Psoas muscle (tissue), 8 donors: ENCODE results near the gene INHA. TPM values are rescaled to one million over a fixed set of nuclear protein-coding genes. Genes with fewer than 3 reads are reported as not detected.

Source experiments
- ATAC-seq, 4 donors: fragments of 200-7000 bp; cut with Tn5 transposase; one replicate each; pipeline ENCODE4 v1.9.1; 2020; ENCODE audit warnings: moderate library complexity in 3 of 4, mild to moderate bottlenecking in 2 of 4
- DNase-seq, 2 donors: peaks; one replicate each; pipeline ENCODE4 v3.0.0-alpha.2; 2020
- H3K27ac ChIP-seq: fragments of 200-600 bp; one replicate; pipeline ENCODE4 v1.8.0; 2022
- H3K27me3 ChIP-seq, 3 donors: fragments of 200-600 bp in 1 of 3; one replicate each; pipeline versions ENCODE4 v1.6.1 to v1.8.0; 2013 to 2022; ENCODE audit warnings: low read length in 2 of 3, mild to moderate bottlenecking in 2 of 3, moderate library complexity in 1 of 3; ENCODE audit not compliant: insufficient read depth in 3 of 3
- H3K36me3 ChIP-seq, 2 donors: fragments of 200-600 bp in 1 of 2; one replicate each; pipeline versions ENCODE4 v1.6.1 to v1.8.0; 2013 to 2022; ENCODE audit warnings: low read depth in 1 of 2, mild to moderate bottlenecking in 1 of 2, moderate library complexity in 1 of 2; ENCODE audit not compliant: insufficient read depth in 1 of 2
- H3K4me1 ChIP-seq: fragments of 200-600 bp; one replicate; pipeline ENCODE4 v1.8.0; 2022
- H3K4me3 ChIP-seq: fragments of 200-600 bp; one replicate; pipeline ENCODE4 v1.8.0; 2022; ENCODE audit warnings: mild to moderate bottlenecking
- H3K9me3 ChIP-seq: fragments of 200-600 bp; one replicate; pipeline ENCODE4 v1.8.0; 2022
- WGBS, 3 donors: extraction: QIAGEN DNeasy Blood & Tissue Kit; methylation state at CpG; one replicate each; pipeline versions ENCODE4 v1.1.6 to v1.1.7; 2013; 5-methylcytosine and 5-hydroxymethylcytosine counted together
- intact Hi-C, 2 donors: fragments of 100-400 bp; cut with DNase I; formaldehyde crosslinking; loops; one replicate each; pipeline versions ENCODE4 v1.11.0 to v1.14.2; 2022
- polyA plus RNA-seq, 3 donors: library from polyadenylated mRNA; stranded (reverse); fragments of 200-250 nt; gene quantifications; one replicate each; pipeline ENCODE4 v1.2.3, GENCODE V29; 2013
- total RNA-seq, 4 donors: library from RNA; stranded (reverse); fragmentation: NEBNext Ultra II Directional in 2 of 4; extraction: Animal tissue kit (Norgen Biotek cat#: 25700) in 2 of 4; gene quantifications; one replicate each; pipeline versions ENCODE4 v1.2.1 to v1.2.4, GENCODE V29; 2021 to 2023
- TF ChIP-seq, protein P1 (sequence below): fragments of 200-600 bp; IDR thresholded peaks from one replicate; pipeline ENCODE4 v1.8.0; 2022; ENCODE audit warnings: antibody characterized with exemption
- donor health status: healthy with polysubstance abuse.
- donor health status: DM: no; HTN: no; CAD: no; lungs with moderate emphysema.
- donor health status: Bipolar disorder and iron deficiency.
- donor health status: healthy.
- donor health status: DM: yes; HTN: yes; CAD: no.
- donor health status: DM: no; HTN: no; CAD: no.
- donor health status: DM: no; HTN: no; CAD: no.
- donor health status: DM: yes; HTN: yes; CAD: no.

The INHA gene
- total and polyA plus RNA-seq, 7 donors = 0.10 to 1.2 (median 0.23) TPM; not detected in 2

DNA sequence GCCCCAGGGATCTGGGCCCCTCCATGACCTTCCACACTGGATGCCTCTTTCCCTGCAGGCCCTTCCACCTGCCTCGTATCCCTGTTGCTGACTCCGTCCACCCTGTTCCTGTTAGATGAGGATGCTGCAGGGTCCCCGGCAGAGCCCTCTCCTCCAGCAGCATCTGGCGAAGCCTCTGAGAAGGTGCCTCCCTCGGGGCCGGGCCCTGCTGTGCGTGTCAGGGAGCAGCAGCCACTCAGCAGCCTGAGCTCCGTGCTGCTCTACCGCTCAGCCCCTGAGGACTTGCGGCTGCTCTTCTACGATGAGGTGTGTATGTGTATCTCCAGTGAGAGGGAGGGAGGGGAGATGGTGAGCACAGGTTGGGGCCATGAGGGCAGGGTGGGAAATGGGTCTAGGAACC is 42.9 kb downstream of the INHA start:
- Histone ChIP-seq H3K9me3 (no peaks in the 10 kb centered on the region), H3K4me1 (no peaks in the 10 kb centered on the region), H3K4me3 (no peak overlapping the region), H3K36me3 (peaks cover 5 to 39% of the 10 kb centered on the region in 2 donors), H3K27me3 (no peaks in the 10 kb centered on the region), H3K27ac (no peak overlapping the region)
- WGBS, 3 donors = 92 to 94% (median 94%) methylated on average over 11 of the region's 11 CpGs
- intact Hi-C loops = no loop called here
- ATAC-seq = no peak
- DNase-seq = no peak
- TF ChIP-seq, protein P1, sequence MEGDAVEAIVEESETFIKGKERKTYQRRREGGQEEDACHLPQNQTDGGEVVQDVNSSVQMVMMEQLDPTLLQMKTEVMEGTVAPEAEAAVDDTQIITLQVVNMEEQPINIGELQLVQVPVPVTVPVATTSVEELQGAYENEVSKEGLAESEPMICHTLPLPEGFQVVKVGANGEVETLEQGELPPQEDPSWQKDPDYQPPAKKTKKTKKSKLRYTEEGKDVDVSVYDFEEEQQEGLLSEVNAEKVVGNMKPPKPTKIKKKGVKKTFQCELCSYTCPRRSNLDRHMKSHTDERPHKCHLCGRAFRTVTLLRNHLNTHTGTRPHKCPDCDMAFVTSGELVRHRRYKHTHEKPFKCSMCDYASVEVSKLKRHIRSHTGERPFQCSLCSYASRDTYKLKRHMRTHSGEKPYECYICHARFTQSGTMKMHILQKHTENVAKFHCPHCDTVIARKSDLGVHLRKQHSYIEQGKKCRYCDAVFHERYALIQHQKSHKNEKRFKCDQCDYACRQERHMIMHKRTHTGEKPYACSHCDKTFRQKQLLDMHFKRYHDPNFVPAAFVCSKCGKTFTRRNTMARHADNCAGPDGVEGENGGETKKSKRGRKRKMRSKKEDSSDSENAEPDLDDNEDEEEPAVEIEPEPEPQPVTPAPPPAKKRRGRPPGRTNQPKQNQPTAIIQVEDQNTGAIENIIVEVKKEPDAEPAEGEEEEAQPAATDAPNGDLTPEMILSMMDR = no peak

DNA sequence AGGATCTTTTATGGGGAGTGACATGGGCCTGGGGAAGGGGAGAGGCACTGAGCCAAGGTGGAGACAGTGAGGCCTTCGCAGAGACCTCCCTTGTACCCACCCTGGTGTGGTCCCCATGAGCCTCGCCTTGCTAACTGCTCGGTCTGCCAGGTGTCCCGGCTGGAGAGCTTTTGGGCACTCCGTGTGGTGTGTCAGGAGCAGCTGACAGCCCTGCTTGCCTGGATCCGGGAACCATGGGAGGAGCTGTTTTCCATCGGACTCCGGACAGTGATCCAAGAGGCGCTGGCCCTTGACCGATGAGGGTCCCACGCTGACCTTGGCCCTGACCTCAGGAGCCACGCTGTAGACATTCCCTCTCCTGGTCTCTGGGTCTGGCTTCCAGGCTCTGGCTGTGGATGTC is 43.8 kb downstream of the INHA start:
- Histone ChIP-seq H3K36me3 (peaks cover 5 to 37% of the 10 kb centered on the region in 2 donors), H3K27me3 (no peaks in the 10 kb centered on the region), H3K4me3 (no peak overlapping the region), H3K27ac (no peak overlapping the region), H3K4me1 (no peaks in the 10 kb centered on the region), H3K9me3 (no peaks in the 10 kb centered on the region)
- TF ChIP-seq, protein P1 = no peak
- ATAC-seq (no peak), DNase-seq (no peak)
- intact Hi-C loops = no loop called here
- WGBS, 3 donors = 64 to 87% (median 73%) methylated on average over 11 to 12 of the region's 12 CpGs

DNA sequence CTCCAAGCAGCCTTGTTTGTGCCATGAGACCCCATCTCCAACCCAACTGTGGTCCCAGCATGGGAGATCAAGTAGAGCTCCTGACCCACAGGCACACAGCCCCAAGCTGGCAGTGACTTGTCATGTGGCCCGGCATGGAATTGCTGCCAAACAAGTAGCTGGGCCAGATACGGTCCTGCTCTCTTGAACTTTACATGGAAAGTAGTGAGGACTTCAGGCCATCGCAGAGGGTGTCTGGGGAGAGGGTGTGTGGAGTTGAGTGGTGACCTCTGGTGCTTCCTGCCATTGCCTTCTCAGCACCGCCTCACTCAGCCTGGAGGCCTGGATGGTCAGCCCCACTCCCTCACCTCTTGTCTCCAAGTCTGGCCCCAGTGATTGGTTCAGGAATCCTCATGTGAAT is 44.4 kb downstream of the INHA start:
- no peaks in the 10 kb centered on the region for H3K9me3 ChIP-seq
- TF ChIP-seq, protein P1 = no peak
- no peaks in the 10 kb centered on the region for H3K27me3 ChIP-seq
- peaks cover 5 to 35% of the 10 kb centered on the region in 2 donors for H3K36me3 ChIP-seq
- no peaks in the 10 kb centered on the region for H3K4me1 ChIP-seq
- H3K4me3 ChIP-seq = no peak overlapping the region
- DNase-seq = no peak
- no peak overlapping the region for H3K27ac ChIP-seq
- 43 to 66% (median 49%) methylated on average over 4 of the region's 4 CpGs for WGBS, 3 donors
- peak in 2 of 4 donors; percentile 11 to 24 for ATAC-seq
- intact Hi-C loops = no loop called here

DNA sequence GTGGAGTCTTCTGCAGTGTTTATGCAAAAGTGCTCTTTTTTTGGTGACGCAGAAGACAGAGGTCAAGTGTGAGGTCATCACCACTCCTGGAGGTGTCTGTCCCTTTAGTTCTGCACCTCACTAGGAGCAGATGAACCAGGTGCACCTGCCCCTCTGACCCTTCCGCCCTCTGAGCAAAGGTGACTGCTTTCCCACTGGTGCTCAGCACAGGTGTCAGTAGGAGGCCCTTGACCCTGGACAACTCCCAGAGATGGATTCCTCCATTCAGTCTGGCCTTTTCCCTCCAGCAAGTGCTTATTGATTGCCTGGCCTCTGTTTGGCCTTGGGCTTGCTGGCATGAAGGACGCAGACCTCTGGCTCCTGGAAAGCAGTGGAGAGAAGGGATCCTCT is 46.6 kb downstream of the INHA start:
- intact Hi-C loops = no loop called here
- 75 to 87% (median 86%) methylated on average over 3 of the region's 3 CpGs for WGBS, 3 donors

DNA sequence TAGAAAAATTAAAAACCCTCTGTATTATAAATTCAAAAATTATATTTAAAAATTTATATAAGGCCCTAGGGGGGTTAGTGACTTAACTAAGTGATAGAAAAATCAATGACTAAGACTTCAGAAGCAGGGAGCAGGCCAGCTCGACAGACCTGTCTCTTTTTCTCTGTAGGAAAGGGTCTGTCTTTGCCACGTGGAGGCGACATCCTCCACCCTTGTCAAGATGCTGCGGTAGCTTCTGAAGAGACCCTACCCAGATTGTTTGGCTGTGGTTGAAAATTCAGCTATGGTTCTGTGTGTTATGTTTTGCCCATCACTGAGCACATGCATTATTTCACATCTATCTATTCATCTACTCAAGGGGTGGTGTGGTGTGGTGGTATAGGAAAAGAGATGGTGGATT is 47.1 kb downstream of the INHA start:
- intact Hi-C loops = no loop called here
- Histone ChIP-seq H3K4me1 (no peaks in the 10 kb centered on the region), H3K9me3 (no peaks in the 10 kb centered on the region), H3K27ac (no peak overlapping the region), H3K4me3 (no peak overlapping the region), H3K36me3 (peaks cover 0 to 18% of the 10 kb centered on the region in 2 donors), H3K27me3 (no peaks in the 10 kb centered on the region)
- no peak for ATAC-seq
- TF ChIP-seq, protein P1 = no peak
- no peak for DNase-seq
- WGBS, 3 donors = 64 to 75% (median 68%) methylated on average over 4 of the region's 4 CpGs

More for the DNA sequence above, 46.6 kb downstream of the INHA start:
- H3K4me1 ChIP-seq = no peaks in the 10 kb centered on the region
- DNase-seq (no peak), ATAC-seq (no peak)
- H3K4me3 ChIP-seq = no peak overlapping the region
- H3K27me3 ChIP-seq = no peaks in the 10 kb centered on the region
- H3K36me3 ChIP-seq = peaks cover 0 to 23% of the 10 kb centered on the region in 2 donors
- TF ChIP-seq, protein P1 = no peak
- H3K9me3 ChIP-seq = no peaks in the 10 kb centered on the region
- H3K27ac ChIP-seq = no peak overlapping the region
